ENCODE measurements around the gene HPCAL4.
A peak's percentile ranks its signal among the peaks of the same experiment; 100 is the strongest.

- peak; percentile 36 for TF ChIP-seq EZH2 (IDR thresholded peaks at IDR 0.05; ENCODE audit: borderline replicate concordance, low read depth, low read length, severe bottlenecking)
- no peak for TF ChIP-seq CTCF (IDR thresholded peaks at IDR 0.05; ENCODE audit: borderline replicate concordance, extremely low read depth, low read length, poor library complexity, severe bottlenecking)
Observed at GRCh38 chr1:39680751-39681150, 10.5 kb downstream of the HPCAL4 start.
